Heart right ventricle (tissue), 16 donors: ENCODE results near the gene SLC8A1. TPM values are rescaled to one million over a fixed set of nuclear protein-coding genes. Genes with fewer than 3 reads are reported as not detected.
A peak's percentile ranks its signal among the peaks of the same experiment; 100 is the strongest.

ENCODE experiments used
- ATAC-seq, 8 donors: fragments of 200-7000 bp; cut with Tn5 transposase; one replicate each; pipeline ENCODE4 v1.9.1; 2020; ENCODE audit warnings: mild to moderate bottlenecking in 8 of 8, moderate library complexity in 8 of 8, moderate number of reproducible peaks in 1 of 8
- DNase-seq, 2 donors: peaks; one replicate each; pipeline ENCODE4 v3.0.0-alpha.2; 2020
- H3K27ac ChIP-seq, 10 donors: fragments of 200-600 bp; sonication (generic) in 2 of 10; one replicate each; pipeline versions ENCODE4 v1.5.0 to v1.8.0; 2020 to 2022; ENCODE audit warnings: mild to moderate bottlenecking in 3 of 10
- H3K27me3 ChIP-seq, 7 donors: fragments of 200-600 bp; one replicate each; pipeline ENCODE4 v1.8.0; 2021 to 2022; ENCODE audit warnings: mild to moderate bottlenecking in 2 of 7
- H3K36me3 ChIP-seq, 9 donors: fragments of 200-600 bp; sonication (generic) in 1 of 9; one replicate each; pipeline versions ENCODE4 v1.5.0 to v1.8.0; 2020 to 2022; ENCODE audit warnings: mild to moderate bottlenecking in 2 of 9
- H3K4me1 ChIP-seq, 9 donors: fragments of 200-600 bp; sonication (generic) in 1 of 9; one replicate each; pipeline versions ENCODE4 v1.5.0 to v1.8.0; 2020 to 2022; ENCODE audit warnings: mild to moderate bottlenecking in 4 of 9
- H3K4me3 ChIP-seq, 10 donors: fragments of 200-600 bp; sonication (generic) in 2 of 10; one replicate each; pipeline versions ENCODE4 v1.5.0 to v1.8.0; 2020 to 2022; ENCODE audit warnings: mild to moderate bottlenecking in 7 of 10, moderate library complexity in 2 of 10
- H3K9me3 ChIP-seq, 11 donors: fragments of 200-600 bp in 10 of 11; sonication (generic) in 2 of 11; one replicate each; pipeline versions ENCODE4 v1.5.0 to v1.8.0; 2013 to 2022; ENCODE audit warnings: mild to moderate bottlenecking in 2 of 11, control low read depth in 1 of 11, moderate library complexity in 1 of 11
- CTCF ChIP-seq, 9 donors: fragments of 200-600 bp; sonication (generic) in 2 of 9; IDR thresholded peaks; one replicate each; pipeline versions ENCODE4 v1.5.0 to v1.8.0; 2021 to 2022; ENCODE audit warnings: antibody characterized with exemption in 9 of 9, mild to moderate bottlenecking in 5 of 9, moderate library complexity in 1 of 9
- whole genome bisulfite sequencing, 2 donors: extraction: QIAGEN DNeasy Blood & Tissue Kit; methylation state at CpG; one replicate each; pipeline ENCODE4 v1.1.7; 2013; ENCODE audit warnings: inconsistent platforms in 1 of 2; 5-methylcytosine and 5-hydroxymethylcytosine counted together
- intact Hi-C, 10 donors: fragments of 100-400 bp; cut with DNase I; formaldehyde crosslinking; loops; one replicate each; pipeline versions ENCODE4 v1.11.1 to v1.14.2; 2022
- polyA plus RNA-seq, 2 donors: library from polyadenylated mRNA; stranded (reverse); fragments of 200-250 nt; gene quantifications; one replicate each; pipeline ENCODE4 v1.2.3, GENCODE V29; 2013
- total RNA-seq, 10 donors: library from RNA; stranded (reverse); fragmentation: NEBNext Ultra II Directional in 3 of 10; extraction: Animal tissue kit (Norgen Biotek cat#: 25700) in 3 of 10; gene quantifications; one replicate each; pipeline versions ENCODE4 v1.2.1 to v1.2.4, GENCODE V29; 2021 to 2023
- donor health status: Arrhythmogenic right ventricular cardiomyopathy.
- donor health status: ischemic (EF 13 %, LVEDD 7.1; RV severe dilation, severe dysfunction).
- donor health status: healthy with polysubstance abuse.
- donor health status: DM: no; HTN: yes; CAD: no.
- donor health status: DM: no; HTN: no; CAD: no.
- donor health status: ischemic (EF 25% LVEDD 6.9; RV normal size, moderate dysfunction).
- donor health status: ischemic (EF 25% LVEDD 5.7; RV mildly dilated, moderate dysfunction).
- donor health status: healthy.
- donor health status: DM: yes; HTN: yes; CAD: no.
- donor health status: Ischemic cardiomyopathy.
- donor health status: ischemic (EF 35%, LVEDD 5.7; RV mildly dilated, moderate dysfunction).
- donor health status: nonischemic (EF 11% LVEDD 7.7; RV severe dilation, severe dysfunction).
- donor health status: DM: yes; HTN: yes; CAD: no.
- donor health status: PGD.
- donor health status: ischemic (EF 29% LVEDD 5.4; RV normal size, mild dysfunction).
- donor health status: nonischemic (EF 23%, LVEDD 6.1; RV moderate dilation, normal function).

The SLC8A1 gene
- total and polyA plus RNA-seq, 12 donors, result 11.1 to 1,497 (median 1,067) TPM

DNA sequence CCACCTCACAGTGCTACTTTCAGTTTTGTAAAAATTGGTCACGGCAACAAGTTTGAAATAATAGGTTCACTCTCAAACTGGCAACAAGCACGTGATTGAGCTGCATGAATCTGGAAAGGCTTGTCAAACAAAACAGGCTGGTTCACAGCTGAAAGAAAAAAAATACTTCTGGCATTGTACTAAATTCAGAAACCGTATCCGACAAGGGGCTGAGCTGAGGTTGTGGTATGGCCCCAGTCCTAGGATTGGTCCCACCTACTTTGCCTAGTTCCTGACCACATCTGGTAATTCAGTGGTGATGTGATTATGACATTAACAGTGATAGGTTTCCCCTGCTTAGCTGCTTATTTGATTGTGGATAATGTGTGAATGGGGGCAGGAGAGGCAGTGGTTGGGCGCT, 346.3 kb downstream of the SLC8A1 start:
- no peak for TF ChIP-seq CTCF (IDR thresholded peaks at IDR 0.05)
- H3K9me3 ChIP-seq, result no peaks in the 10 kb centered on the region
- H3K4me1 ChIP-seq, result peaks cover 0 to 50% (median 22%) of the 10 kb centered on the region in 9 donors
- WGBS, 2 donors, result 54 to 64% methylated on average over 5 of the region's 5 CpGs
- DNase-seq (no peak), ATAC-seq (peak in 7 of 8 donors; percentile 20 to 53 (median 43))
- peaks cover 0 to 3% (median 0%) of the 10 kb centered on the region in 9 donors for H3K36me3 ChIP-seq
- H3K27ac ChIP-seq, result peak overlapping the region in 2 of 10 donors; percentile 3 to 7
- H3K27me3 ChIP-seq, result no peaks in the 10 kb centered on the region
- intact Hi-C loops, result no loop called here
- no peak overlapping the region for H3K4me3 ChIP-seq

DNA sequence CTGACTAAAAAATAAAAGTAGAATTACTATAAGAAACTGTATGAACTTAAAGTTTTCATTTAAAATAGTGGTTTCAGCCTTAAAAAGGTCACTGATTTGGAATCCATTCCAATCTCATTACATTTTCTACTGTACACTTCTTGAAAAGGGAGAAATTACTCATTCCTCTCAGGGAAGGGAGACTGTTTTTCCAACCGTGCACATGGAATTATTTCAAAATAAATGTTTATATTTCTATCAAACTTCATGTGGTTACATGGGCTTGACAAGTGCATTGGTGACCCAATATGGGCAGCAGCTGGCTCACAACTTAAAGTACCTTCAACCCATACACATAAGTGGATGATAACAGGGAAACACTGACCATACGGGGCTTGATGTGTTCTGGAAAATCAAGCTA, 348.3 kb downstream of the SLC8A1 start:
- 30 to 46% methylated on average over 2 of the region's 2 CpGs for WGBS, 2 donors
- Histone ChIP-seq H3K9me3 (no peaks in the 10 kb centered on the region), H3K27me3 (no peaks in the 10 kb centered on the region), H3K36me3 (no peaks in the 10 kb centered on the region), H3K27ac (peak overlapping the region in 3 of 10 donors; percentile 3 to 26 (median 5)), H3K4me1 (peaks cover 0 to 46% (median 20%) of the 10 kb centered on the region in 9 donors), H3K4me3 (no peak overlapping the region)
- DNase-seq (no peak), ATAC-seq (peak in 1 of 8 donors; percentile 40)
- TF ChIP-seq CTCF (IDR thresholded peaks at IDR 0.05), result no peak
- intact Hi-C loops, result no loop called here

- Histone ChIP-seq H3K27ac (peak overlapping the region in 3 of 10 donors; percentile 2 to 26 (median 5)), H3K36me3 (no peaks in the 10 kb centered on the region), H3K4me1 (peaks cover 0 to 46% (median 20%) of the 10 kb centered on the region in 9 donors), H3K27me3 (no peaks in the 10 kb centered on the region), H3K4me3 (no peak overlapping the region), H3K9me3 (no peaks in the 10 kb centered on the region)
- no peak for TF ChIP-seq CTCF (IDR thresholded peaks at IDR 0.05)
- WGBS, 2 donors, result 76 to 77% methylated on average over 3 of the region's 3 CpGs
- DNase-seq, result no peak
- intact Hi-C loops, result no loop called here
- no peak for ATAC-seq
These were observed 348.7 kb downstream of the SLC8A1 start for GRCh38 chr2:40103163-40103562.

DNA sequence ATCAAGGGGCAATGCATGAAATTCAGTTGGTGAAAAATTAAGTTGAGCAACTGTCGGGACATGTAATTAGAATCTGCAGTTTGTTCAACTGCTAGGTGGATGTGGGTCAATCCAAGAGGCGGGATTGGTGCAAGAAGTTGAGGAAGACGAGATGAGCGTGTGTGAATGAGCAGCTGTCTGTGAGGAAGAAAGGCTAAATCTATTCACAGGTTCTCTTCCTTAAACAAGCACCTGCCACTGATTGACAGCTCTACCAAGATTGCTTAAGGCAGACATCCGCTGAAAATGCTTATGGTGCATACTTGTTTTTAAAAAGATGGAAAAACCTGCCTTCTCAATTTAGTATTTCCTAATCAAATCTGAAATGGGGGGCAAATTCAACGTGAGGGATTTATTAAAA, 349.4 kb downstream of the SLC8A1 start:
- no peak for ATAC-seq
- DNase-seq, result no peak
- no peak for TF ChIP-seq CTCF (IDR thresholded peaks at IDR 0.05)
- Histone ChIP-seq H3K27ac (no peak overlapping the region), H3K4me1 (peaks cover 0 to 46% (median 20%) of the 10 kb centered on the region in 9 donors), H3K36me3 (no peaks in the 10 kb centered on the region), H3K9me3 (no peaks in the 10 kb centered on the region), H3K27me3 (no peaks in the 10 kb centered on the region), H3K4me3 (no peak overlapping the region)
- WGBS, 2 donors, result 85 to 90% methylated on average over 6 of the region's 6 CpGs
- intact Hi-C loops, result no loop called here
